Measurements from ENCODE around the gene NKTR.

NKTR gene

GRCh38 chr3:42683875-42684598, 83.6 kb downstream of the NKTR start:
- peak; percentile 70 for DNase-seq

- no peak for DNase-seq
Measured at GRCh38 chr3:42684632-42685362, 84.3 kb downstream of the NKTR start.

- no peak for DNase-seq
Measured at GRCh38 chr3:42685363-42685881, 84.9 kb downstream of the NKTR start, which contains the start of gene KLHL40. TSS of gene KLHL40 (plus strand) at chr3:42685537. CDS start at chr3:42685619, 82 bp downstream.

- no peak for DNase-seq
Measured at GRCh38 chr3:42685891-42686820, 85.7 kb downstream of the NKTR start.

GRCh38 chr3:42686832-42687650, 86.6 kb downstream of the NKTR start:
- no peak for DNase-seq

GRCh38 chr3:42688016-42688415, 87.5 kb downstream of the NKTR start:
- DNase-seq, result no peak

GRCh38 chr3:42688487-42689420, 88.3 kb downstream of the NKTR start:
- DNase-seq, result no peak

GRCh38 chr3:42689421-42690014, 89.0 kb downstream of the NKTR start:
- no peak for DNase-seq

GRCh38 chr3:42690191-42690590, 89.7 kb downstream of the NKTR start:
- no peak for DNase-seq

- no peak for DNase-seq
Measured at GRCh38 chr3:42690766-42691680, 90.5 kb downstream of the NKTR start.

GRCh38 chr3:42691816-42692666, 91.6 kb downstream of the NKTR start:
- no peak for DNase-seq

- DNase-seq, result no peak
Measured at GRCh38 chr3:42692667-42693529, 92.4 kb downstream of the NKTR start.

- no peak for DNase-seq
Measured at GRCh38 chr3:42693530-42693930, 93.0 kb downstream of the NKTR start.

GRCh38 chr3:42694366-42694765, 93.9 kb downstream of the NKTR start:
- DNase-seq, result no peak

GRCh38 chr3:42696356-42697288, 96.1 kb downstream of the NKTR start:
- no peak for DNase-seq
